GM21737 (cell line): ENCODE data around the gene DYSF.

Experiments
- ATAC-seq: cut with Tn5 transposase; IDR thresholded peaks from one replicate; pipeline ENCODE4 v1.9.1; 2021; ENCODE audit warnings: mild to moderate bottlenecking, moderate library complexity; ENCODE audit not compliant: unreplicated experiment

The DYSF gene

GRCh38 chr2:71547616-71548285 lies 94.4 kb downstream of the DYSF start:
- no peak for ATAC-seq

GRCh38 chr2:71548646-71549425 lies 95.5 kb downstream of the DYSF start:
- ATAC-seq = no peak

GRCh38 chr2:71550801-71551630 lies 97.7 kb downstream of the DYSF start:
- no peak for ATAC-seq

GRCh38 chr2:71551631-71551915 lies 98.2 kb downstream of the DYSF start:
- ATAC-seq = no peak

GRCh38 chr2:71552356-71552755 lies 99.0 kb downstream of the DYSF start:
- ATAC-seq = no peak

- ATAC-seq = no peak
These were observed 99.5 kb downstream of the DYSF start for GRCh38 chr2:71552861-71553301.

GRCh38 chr2:71554028-71554705 lies 100.8 kb downstream of the DYSF start:
- ATAC-seq = no peak

- no peak for ATAC-seq
These were observed 101.3 kb downstream of the DYSF start for GRCh38 chr2:71554706-71555056.

GRCh38 chr2:71555798-71556454 lies 102.6 kb downstream of the DYSF start:
- ATAC-seq = no peak

- ATAC-seq = no peak
These were observed 103.4 kb downstream of the DYSF start for GRCh38 chr2:71556692-71557250.

GRCh38 chr2:71557321-71557720 lies 104.0 kb downstream of the DYSF start:
- ATAC-seq = no peak

- no peak for ATAC-seq
These were observed 105.1 kb downstream of the DYSF start for GRCh38 chr2:71558300-71559051.

- ATAC-seq = no peak
These were observed 105.9 kb downstream of the DYSF start for GRCh38 chr2:71559080-71559827.

- ATAC-seq = no peak
These were observed 106.7 kb downstream of the DYSF start for GRCh38 chr2:71559828-71560637.

GRCh38 chr2:71560638-71561011 lies 107.3 kb downstream of the DYSF start:
- no peak for ATAC-seq

- no peak for ATAC-seq
These were observed 108.3 kb downstream of the DYSF start for GRCh38 chr2:71561441-71562267.

GRCh38 chr2:71562518-71562917 lies 109.2 kb downstream of the DYSF start:
- ATAC-seq = no peak
